K562 (cell line): ENCODE measurements around the gene SUMF1. TPM values are rescaled to one million over a fixed set of nuclear protein-coding genes. Genes with fewer than 3 reads are reported as not detected.
A peak's percentile ranks its signal among the peaks of the same experiment; 100 is the strongest.

Experiments
- ARID3A ChIP-seq: IDR thresholded peaks from 2 replicates; pipeline ENCODE4 v1.6.1; 2012; ENCODE audit warnings: low read depth, low read length, improper control_type of control experiment, borderline replicate concordance
- CHD1 ChIP-seq: fragments of 200-600 bp; sonication (generic); IDR thresholded peaks from one replicate; pipeline ENCODE4 v1.6.1; 2012; ENCODE audit warnings: mild to moderate bottlenecking, moderate library complexity, low read length, inconsistent platforms
- CUX1 ChIP-seq: fragments of 200-800 bp; sonication (Bioruptor generic); IDR thresholded peaks from 2 replicates; pipeline ENCODE4 v1.6.1; 2016; ENCODE audit warnings: missing genetic modification characterization, missing compliant biosample characterization
- ELF1 ChIP-seq: fragments of 200-800 bp; sonication (Bioruptor generic); IDR thresholded peaks from 2 replicates; pipeline ENCODE4 v1.6.1; 2016; ENCODE audit warnings: missing genetic modification characterization, missing compliant biosample characterization
- ETV1 ChIP-seq: fragments of 450-650 bp; conservative IDR thresholded peaks from 2 replicates; pipeline ENCODE4 v1.6.1; 2016; ENCODE audit warnings: missing genetic modification characterization, control low read depth, low read depth, missing compliant biosample characterization
- FOXJ2 ChIP-seq: fragments of 200-800 bp; sonication (Bioruptor generic); IDR thresholded peaks from 2 replicates; pipeline ENCODE4 v1.6.1; 2016; ENCODE audit warnings: missing genetic modification characterization, missing compliant biosample characterization
- HBP1 ChIP-seq: fragments of 450-650 bp; formaldehyde crosslinking; IDR thresholded peaks from 2 replicates; pipeline ENCODE4 v1.4.0; 2022; ENCODE audit warnings: missing genetic modification characterization
- HSF4 ChIP-seq: fragments of 250-450 bp; sonication (Bioruptor Pico); IDR thresholded peaks from 2 replicates; pipeline ENCODE4 v2.1.2; 2022; ENCODE audit warnings: mild to moderate bottlenecking, moderate library complexity, borderline replicate concordance
- MAFF ChIP-seq: IDR thresholded peaks from 2 replicates; pipeline ENCODE4 v1.6.1; 2012; ENCODE audit warnings: low read length, improper control_type of control experiment
- MAFK ChIP-seq: IDR thresholded peaks from 2 replicates; pipeline ENCODE4 v1.6.1; 2011; ENCODE audit warnings: low read length, improper control_type of control experiment
- MBD1 ChIP-seq: fragments of 250-450 bp; sonication (Bioruptor Pico); IDR thresholded peaks from 2 replicates; pipeline ENCODE4 v1.8.0; 2022; ENCODE audit warnings: inconsistent platforms
- NFXL1 ChIP-seq: fragments of 450-650 bp; formaldehyde crosslinking; IDR thresholded peaks from 2 replicates; pipeline ENCODE4 v1.4.0; 2021; ENCODE audit warnings: mild to moderate bottlenecking
- PRPF4 ChIP-seq: fragments of 200-400 bp; formaldehyde crosslinking; IDR thresholded peaks from one replicate; pipeline ENCODE4 v1.6.1; 2017; ENCODE audit warnings: low read length, low read depth, mild to moderate bottlenecking; ENCODE audit not compliant: insufficient read depth, poor library complexity, severe bottlenecking
- RCOR1 ChIP-seq, 2 experiments: IDR thresholded peaks; 2 replicates each; pipeline ENCODE4 v1.6.1; 2012; ENCODE audit warnings: low read depth in 2 of 2, low read length in 2 of 2, borderline replicate concordance in 1 of 2, improper control_type of control experiment in 1 of 2
- SOX6 ChIP-seq: fragments of 450-650 bp; IDR thresholded peaks from 2 replicates; pipeline ENCODE4 v1.6.1; 2014; ENCODE audit warnings: mild to moderate bottlenecking
- ZEB2 ChIP-seq: fragments of 450-650 bp; IDR thresholded peaks from 2 replicates; pipeline ENCODE4 v1.6.1; 2016
- polyA plus RNA-seq, 8 experiments: library from polyadenylated mRNA; depleted of rRNA in 4 of 8; stranded (reverse) in 5 of 8; unstranded in 3 of 8; fragments of >200 nt; fragmentation: Nextera tagmentation in 2 of 8; fragmentation: Illumina TruSeq in 1 of 8; extraction: Ambion mirVana in 2 of 8; extraction: Trizol in 1 of 8; gene quantifications; 2 replicates each; pipeline versions ENCODE4 v1.2.1 to v1.2.3, GENCODE V29; 2011 to 2014; ENCODE audit warnings: inconsistent platforms in 1 of 8, missing spikeins in 1 of 8
- total RNA-seq, 7 experiments: library from RNA; depleted of rRNA in 6 of 7; stranded (reverse); fragments of >200 nt in 6 of 7; fragmentation: Illumina TruSeq in 2 of 7; extraction: Trizol in 2 of 7; gene quantifications; 2 replicates each; pipeline versions ENCODE4 v1.2.1 to v1.2.3, GENCODE V29; 2011 to 2021; ENCODE audit warnings: low replicate concordance in 1 of 7

The SUMF1 gene
- total and polyA plus RNA-seq, 9 of the 15 experiments (the other 6 are each of a cell fraction or from before 2014, with no cell fraction given) = 1.3 to 7.4 (median 4.2) TPM

- TF ChIP-seq CUX1 (CRISPR knock-in tag) (peak; percentile 11; the same call in 1 of the 2 replicates), MBD1 (CRISPR knock-in tag) (no peak), SOX6 (peak; percentile 76), NFXL1 (CRISPR knock-in tag) (0 out of 2 replicates have a peak, but pooled peaks have one; percentile 10), FOXJ2 (tag) (no peak), HBP1 (CRISPR knock-in tag) (peak; percentile 42; the same call in 1 of the 2 replicates), MAFF (peak; percentile 63; the same call in 1 of the 2 replicates), MAFK (peak; percentile 58), PRPF4 (no peak), RCOR1 (IDR thresholded peaks at IDR 0.05; ENCODE audit: borderline replicate concordance in 1 of 2, low read depth in 2 of 2, low read length in 2 of 2) (peak; percentile 68 to 77), ZEB2 (peak; percentile 39; the same call in 1 of the 2 replicates), HSF4 (CRISPR knock-in tag) (no peak), ELF1 (peak; percentile 22; the same call in 1 of the 2 replicates), CHD1 (peak; percentile 38), ARID3A (no peak), ETV1 (tag) (peak; percentile 81)
These were observed 38.9 kb upstream of the SUMF1 start (continued) for GRCh38 chr3:4505688-4506558.
